ENCODE data around the gene TMEM165. TPM values are rescaled to one million over a fixed set of nuclear protein-coding genes. Genes with fewer than 3 reads are reported as not detected.
A peak's percentile ranks its signal among the peaks of the same experiment; 100 is the strongest.
"Not testable (repeated sequence)": the region's sequence is repeated elsewhere in the genome, so short reads cannot be mapped to it uniquely, and the experiment has no call there.

TMEM165 gene
- total and polyA plus RNA-seq, 2 of the 4 experiments (the other 2 are of a cell fraction), result 49.6 to 83.0 TPM

DNA sequence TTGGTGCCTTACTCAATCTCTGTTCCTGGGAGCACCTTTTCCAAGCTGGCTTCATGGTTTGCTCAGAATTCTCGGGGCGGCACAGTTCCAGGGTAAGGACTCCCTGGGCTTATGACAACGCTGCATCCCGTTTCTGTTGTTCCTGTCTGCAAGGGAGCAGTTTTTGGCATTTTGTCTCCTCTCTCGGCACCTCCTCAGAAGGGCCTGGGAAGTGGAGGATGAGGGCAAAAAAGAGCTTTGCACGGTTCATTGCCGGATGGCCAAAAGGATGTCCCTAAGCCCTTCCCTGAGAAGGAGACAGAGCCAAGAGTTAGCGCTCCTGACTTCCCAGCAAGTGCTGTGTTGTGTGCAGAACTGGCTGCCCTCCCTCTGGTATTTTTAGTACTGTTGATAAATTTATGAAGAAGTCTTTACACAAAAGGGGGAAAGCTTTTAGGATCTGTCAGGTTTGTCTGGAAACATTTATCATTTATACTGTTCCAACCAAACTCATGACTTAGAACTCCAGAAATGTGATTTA lies 36.3 kb upstream of the TMEM165 start:
- intact Hi-C loops (cut with micrococcal nuclease) (no loop called here), dilution Hi-C loops (cut with HindIII; ENCODE audit: low sequenced_read_pairs, unreplicated experiment) (no loop called here), in situ Hi-C loops (cut with MboI; ENCODE audit: low sequenced_read_pairs) (no loop called here)
- H3K9me3 ChIP-seq (ENCODE audit: control insufficient read depth, insufficient read depth, low read length), result no peaks in the 10 kb centered on the region
- H2BK5ac ChIP-seq (ENCODE audit: low read depth, low read length, poor library complexity, severe bottlenecking), result peak overlapping the region; percentile 11
- no TSS peak for BruUV-seq (replicated peaks)
- H3K27me3 ChIP-seq (ENCODE audit: control insufficient read depth, insufficient read depth, low read length), result no peaks in the 10 kb centered on the region
- H3K14ac ChIP-seq (replicated peaks; ENCODE audit: low read depth, low read length), result peak overlapping the region; percentile 65; the same call in 1 of the 2 replicates
- H3K18ac ChIP-seq (ENCODE audit: low read depth, low read length), result no peak overlapping the region
- CTCF ChIA-PET, result interaction anchor here (0.7 kb wide), 1 partner anchor 29 kb away, joined by 3 read pairs; no protein-coding TSS in a partner anchor
- H3K4me1 ChIP-seq (ENCODE audit: control insufficient read depth, insufficient read depth, low read length), result peaks cover 10% of the 10 kb centered on the region
- H3K9me1 ChIP-seq (ENCODE audit: insufficient read depth, low read length), result peaks cover 11% of the 10 kb centered on the region
- ATAC-seq (ENCODE audit: low read depth), result no peak
- H3K27ac ChIP-seq (ENCODE audit: insufficient read depth, low read length), result no peak overlapping the region
- H3K56ac ChIP-seq (ENCODE audit: extremely low read depth, insufficient read depth, low read length), result no peak overlapping the region
- no peak overlapping the region for H3K4me2 ChIP-seq (ENCODE audit: low read depth, low read length)
- H2AK5ac ChIP-seq (ENCODE audit: low read depth, low read length), result peak overlapping the region; percentile 56
- H3K4ac ChIP-seq (ENCODE audit: low read depth, low read length), result peak overlapping the region; percentile 58
- no peak for DNase-seq
- H4K5ac ChIP-seq (ENCODE audit: low read depth, low read length), result no peak overlapping the region
- H4K8ac ChIP-seq (ENCODE audit: low read depth in 2 of 2, low read length in 2 of 2), result peak overlapping the region in 1 of 2 experiments; percentile 11; a peak in 1 of 4 replicates
- H3K23ac ChIP-seq (ENCODE audit: low read depth, low read length), result no peak overlapping the region
- H3K9ac ChIP-seq (ENCODE audit: low read depth, low read length), result no peak overlapping the region
- H4K91ac ChIP-seq (ENCODE audit: insufficient read depth, low read depth, low read length), result no peak overlapping the region
- H4K20me1 ChIP-seq (ENCODE audit: insufficient read depth, low read length), result no peaks in the 10 kb centered on the region
- H2BK20ac ChIP-seq (ENCODE audit: low read depth, low read length), result peak overlapping the region; percentile 49; the same call in 1 of the 2 replicates
- H2BK15ac ChIP-seq (ENCODE audit: low read depth, low read length), result no peak overlapping the region
- H3K79me1 ChIP-seq (ENCODE audit: low read depth in 1 of 2, low read length in 2 of 2), result peaks cover 0 to 15% of the 10 kb centered on the region in 2 experiments; a peak in 2 of 4 replicates
- H3K4me3 ChIP-seq (ENCODE audit: insufficient read depth, low read depth, low read length), result no peak overlapping the region
- 100% methylated on average over 3 of the region's 8 CpGs; no CpG with 5 or more reads in 1 of the 2 experiments for WGBS, 2 experiments (ENCODE audit: extremely low coverage in 2 of 2, insufficient read length in 1 of 2)
- peak overlapping the region; percentile 3 for H2AK9ac ChIP-seq (replicated peaks; ENCODE audit: low read depth, low read length, poor library complexity)
- no peaks in the 10 kb centered on the region for H3K36me3 ChIP-seq (ENCODE audit: control insufficient read depth, insufficient read depth, low read length)
- TF ChIP-seq RCOR1 (IDR thresholded peaks at IDR 0.05; ENCODE audit: insufficient replicate concordance, low read length) (no peak), BHLHE40 (IDR thresholded peaks at IDR 0.05; ENCODE audit: low read depth, low read length) (no peak), RFX5 (IDR thresholded peaks at IDR 0.05; ENCODE audit: low read depth, low read length) (no peak), CEBPB (IDR thresholded peaks at IDR 0.05; ENCODE audit: low read depth, low read length) (no peak), NFE2L2 (IDR thresholded peaks at IDR 0.05; ENCODE audit: low read depth, low read length) (no peak), CHD1 (IDR thresholded peaks at IDR 0.05; ENCODE audit: low read depth, low read length) (no peak)
- TF ChIP-seq, protein P1, sequence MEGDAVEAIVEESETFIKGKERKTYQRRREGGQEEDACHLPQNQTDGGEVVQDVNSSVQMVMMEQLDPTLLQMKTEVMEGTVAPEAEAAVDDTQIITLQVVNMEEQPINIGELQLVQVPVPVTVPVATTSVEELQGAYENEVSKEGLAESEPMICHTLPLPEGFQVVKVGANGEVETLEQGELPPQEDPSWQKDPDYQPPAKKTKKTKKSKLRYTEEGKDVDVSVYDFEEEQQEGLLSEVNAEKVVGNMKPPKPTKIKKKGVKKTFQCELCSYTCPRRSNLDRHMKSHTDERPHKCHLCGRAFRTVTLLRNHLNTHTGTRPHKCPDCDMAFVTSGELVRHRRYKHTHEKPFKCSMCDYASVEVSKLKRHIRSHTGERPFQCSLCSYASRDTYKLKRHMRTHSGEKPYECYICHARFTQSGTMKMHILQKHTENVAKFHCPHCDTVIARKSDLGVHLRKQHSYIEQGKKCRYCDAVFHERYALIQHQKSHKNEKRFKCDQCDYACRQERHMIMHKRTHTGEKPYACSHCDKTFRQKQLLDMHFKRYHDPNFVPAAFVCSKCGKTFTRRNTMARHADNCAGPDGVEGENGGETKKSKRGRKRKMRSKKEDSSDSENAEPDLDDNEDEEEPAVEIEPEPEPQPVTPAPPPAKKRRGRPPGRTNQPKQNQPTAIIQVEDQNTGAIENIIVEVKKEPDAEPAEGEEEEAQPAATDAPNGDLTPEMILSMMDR (conservative IDR thresholded peaks at IDR 0.05; ENCODE audit: low read depth, low read length), result no peak
- POLR2A ChIA-PET (ENCODE audit: unreplicated experiment), result no interaction called here
- peak overlapping the region; percentile 44; the same call in 1 of the 2 replicates for H2BK120ac ChIP-seq (ENCODE audit: low read depth, low read length)
- H2AFZ ChIP-seq (replicated peaks; ENCODE audit: low read length, poor library complexity), result peak overlapping the region; percentile 44

DNA sequence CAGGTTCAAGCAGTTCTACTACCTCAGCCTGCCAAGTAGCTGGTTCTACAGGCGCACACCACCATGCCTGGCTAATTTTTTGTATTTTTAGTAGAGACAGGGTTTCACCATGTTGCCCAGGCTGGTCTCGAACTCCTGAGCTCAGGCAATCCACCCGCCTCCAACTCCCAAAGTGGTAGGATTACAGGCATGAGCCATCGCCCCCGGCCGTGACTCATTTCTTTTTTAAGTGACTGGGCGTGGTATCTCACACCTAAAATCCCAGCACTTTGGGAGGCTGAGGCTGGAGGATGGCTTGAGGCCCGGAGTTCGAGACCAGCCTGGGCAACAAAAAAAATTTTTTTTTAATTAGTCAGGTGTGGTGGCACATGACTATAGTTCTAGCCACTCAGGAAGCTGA lies 32.8 kb upstream of the TMEM165 start:
- H3K4me3 ChIP-seq (ENCODE audit: insufficient read depth, low read depth, low read length); H2BK15ac ChIP-seq (ENCODE audit: low read depth, low read length); H3K4ac ChIP-seq (ENCODE audit: low read depth, low read length); H3K9me3 ChIP-seq (ENCODE audit: control insufficient read depth, insufficient read depth, low read length); H3K9ac ChIP-seq (ENCODE audit: low read depth, low read length); BruUV-seq (replicated peaks); H3K9me1 ChIP-seq (ENCODE audit: insufficient read depth, low read length); H3K14ac ChIP-seq (replicated peaks; ENCODE audit: low read depth, low read length); H3K4me1 ChIP-seq (ENCODE audit: control insufficient read depth, insufficient read depth, low read length); H3K79me1 ChIP-seq (ENCODE audit: low read depth in 1 of 2, low read length in 2 of 2); H2BK5ac ChIP-seq (ENCODE audit: low read depth, low read length, poor library complexity, severe bottlenecking); dilution Hi-C loops (cut with HindIII; ENCODE audit: low sequenced_read_pairs, unreplicated experiment); H4K91ac ChIP-seq (ENCODE audit: insufficient read depth, low read depth, low read length); CTCF ChIA-PET; H2AK5ac ChIP-seq (ENCODE audit: low read depth, low read length); H2AFZ ChIP-seq (replicated peaks; ENCODE audit: low read length, poor library complexity); H3K27me3 ChIP-seq (ENCODE audit: control insufficient read depth, insufficient read depth, low read length); H2BK20ac ChIP-seq (ENCODE audit: low read depth, low read length); H4K8ac ChIP-seq (ENCODE audit: low read depth in 2 of 2, low read length in 2 of 2); H3K56ac ChIP-seq (ENCODE audit: extremely low read depth, insufficient read depth, low read length); H3K23ac ChIP-seq (ENCODE audit: low read depth, low read length); H3K18ac ChIP-seq (ENCODE audit: low read depth, low read length); H3K4me2 ChIP-seq (ENCODE audit: low read depth, low read length); H3K36me3 ChIP-seq (ENCODE audit: control insufficient read depth, insufficient read depth, low read length); DNase-seq; H4K20me1 ChIP-seq (ENCODE audit: insufficient read depth, low read length); H2BK120ac ChIP-seq (ENCODE audit: low read depth, low read length); POLR2A ChIA-PET (ENCODE audit: unreplicated experiment); H4K5ac ChIP-seq (ENCODE audit: low read depth, low read length); in situ Hi-C loops (cut with MboI; ENCODE audit: low sequenced_read_pairs); ATAC-seq (ENCODE audit: low read depth); intact Hi-C loops (cut with micrococcal nuclease); H3K27ac ChIP-seq (ENCODE audit: insufficient read depth, low read length); H2AK9ac ChIP-seq (replicated peaks; ENCODE audit: low read depth, low read length, poor library complexity): not testable (repeated sequence)
- WGBS, 2 experiments (ENCODE audit: extremely low coverage in 2 of 2, insufficient read length in 1 of 2), result no CpG with 5 or more reads among the region's 9 CpGs
